Body of pancreas (tissue), 4 donors: ENCODE measurements around the gene ING4. TPM values are rescaled to one million over a fixed set of nuclear protein-coding genes. Genes with fewer than 3 reads are reported as not detected.

Experiments used
- ATAC-seq: fragments of 150-250 bp; one replicate; pipeline ENCODE4 v1.9.1; 2016
- DNase-seq, 4 donors: peaks; one replicate each; pipeline ENCODE4 v3.0.0-alpha.2; 2019
- H3K27ac ChIP-seq, 4 donors: fragments of 200-600 bp; sonication (generic); 1 replicate in 3 of 4; 2 replicates in 1 of 4; pipeline versions ENCODE4 v1.5.1 to v1.6.1; 2016 to 2019; ENCODE audit warnings: mild to moderate bottlenecking in 1 of 4, mixed read lengths in 1 of 4, moderate library complexity in 1 of 4
- H3K27me3 ChIP-seq, 2 donors: fragments of 200-600 bp; sonication (generic); one replicate each; pipeline ENCODE4 v1.6.0; 2016; ENCODE audit warnings: mild to moderate bottlenecking in 1 of 2
- H3K36me3 ChIP-seq, 2 donors: fragments of 200-600 bp; sonication (generic); replicated peaks in 1 of 2; 2 replicates each; pipeline ENCODE4 v1.5.1; 2016; ENCODE audit warnings: low read depth in 2 of 2; ENCODE audit not compliant: insufficient read depth in 1 of 2
- H3K4me1 ChIP-seq: fragments of 200-600 bp; sonication (generic); one replicate; pipeline ENCODE4 v1.6.0; 2016
- H3K4me3 ChIP-seq, 2 donors: fragments of 200-600 bp; sonication (generic); 1 replicate in 1 of 2; 2 replicates in 1 of 2; pipeline ENCODE4 v1.5.1; 2016 to 2019
- H3K9me3 ChIP-seq, 3 donors: fragments of 200-600 bp; sonication (generic); 1 replicate in 2 of 3; 2 replicates in 1 of 3; pipeline ENCODE4 v1.5.1; 2016
- CTCF ChIP-seq, 7 experiments: fragments of 450-650 bp in 4 of 7; fragments of 200-600 bp in 3 of 7; sonication (generic) in 3 of 7; IDR thresholded peaks; one replicate each; pipeline ENCODE4 v1.5.1; 2016 to 2019; ENCODE audit warnings: antibody characterized with exemption in 7 of 7
- POLR2A ChIP-seq, 3 donors: fragments of 450-650 bp; IDR thresholded peaks; one replicate each; pipeline ENCODE4 v1.6.1; 2016; ENCODE audit warnings: antibody characterized with exemption in 3 of 3, mild to moderate bottlenecking in 2 of 3
- WGBS, 2 donors: methylation state at CpG; one replicate each; pipeline ENCODE4 v1.1.5; 2017; 5-methylcytosine and 5-hydroxymethylcytosine counted together
- intact Hi-C: fragments of 100-400 bp; cut with DNase I; formaldehyde crosslinking; loops from one replicate; pipeline ENCODE4 v1.15.1; 2023
- small RNA-seq: library from RNA; depleted of rRNA; stranded (forward); fragments of <200 nt; gene quantifications from one replicate; pipeline ENCODE3, GENCODE V24; 2016
- total RNA-seq, 2 donors: library from RNA; depleted of rRNA; stranded (reverse); fragments of >200 nt; gene quantifications; one replicate each; pipeline ENCODE4 v1.1.0, GENCODE V29; 2016

Gene ING4
- total RNA-seq, 2 donors from 2014 or later = 23.3 to 39.9 TPM

DNA sequence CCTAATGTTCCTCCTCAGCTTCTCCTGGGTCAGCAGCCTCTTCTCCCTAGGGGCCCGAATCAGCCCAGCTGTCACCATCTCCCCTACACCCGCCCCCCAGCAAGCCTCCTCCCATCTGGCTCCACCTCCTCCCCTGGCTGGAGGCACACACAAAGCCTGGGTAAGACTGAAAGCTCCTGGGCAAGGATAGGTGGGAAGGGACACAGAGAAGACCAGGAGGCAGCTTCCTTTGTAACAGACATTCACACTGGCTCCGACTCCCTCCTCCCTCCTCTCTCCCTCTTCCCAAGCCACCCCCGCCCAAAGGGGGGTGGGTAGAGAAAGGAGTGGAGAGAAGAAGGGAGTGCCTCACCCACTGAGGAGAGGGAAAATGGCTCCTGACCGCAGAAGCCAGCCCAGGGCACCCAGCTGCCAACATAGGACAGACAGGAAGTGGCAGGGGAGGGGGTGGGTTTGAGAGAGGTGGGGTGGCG lies 59.8 kb downstream of the ING4 start:
- 18 to 28% methylated on average over 5 to 6 of the region's 6 CpGs for WGBS, 2 donors
- intact Hi-C loops = no loop called here
- Histone ChIP-seq H3K4me3 (no peak overlapping the region), H3K27me3 (no peaks in the 10 kb centered on the region), H3K4me1 (peaks cover 39% of the 10 kb centered on the region), H3K36me3 (peaks cover 20 to 35% of the 10 kb centered on the region in 2 donors), H3K27ac (peak overlapping the region in 2 of 4 donors; percentile 24 to 48), H3K9me3 (no peaks in the 10 kb centered on the region)
- ATAC-seq (no peak), DNase-seq (peak; percentile 20 to 40 (median 28))
- no peak for TF ChIP-seq POLR2A (IDR thresholded peaks at IDR 0.05)

DNA sequence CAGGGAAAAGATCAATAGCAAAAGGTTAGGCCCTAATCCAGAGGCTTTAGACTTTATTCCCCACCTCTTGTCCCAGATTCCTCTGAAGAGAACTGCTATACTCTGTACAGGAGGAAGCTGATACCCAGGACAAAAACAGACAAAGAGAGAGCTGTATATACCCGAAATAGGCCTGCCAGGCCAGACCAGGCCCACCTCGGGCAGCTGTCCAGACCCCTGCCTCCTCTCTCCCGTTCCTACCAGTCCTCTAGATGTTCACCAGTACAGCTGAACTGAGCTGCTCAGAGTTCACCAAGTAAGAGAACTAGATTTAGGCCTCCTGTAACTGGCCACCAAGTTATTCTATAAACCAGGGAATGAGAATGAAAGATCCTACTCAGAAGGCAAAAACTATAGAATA lies 60.4 kb downstream of the ING4 start:
- Histone ChIP-seq H3K27ac (no peak overlapping the region), H3K36me3 (peaks cover 22 to 39% of the 10 kb centered on the region in 2 donors), H3K4me1 (peaks cover 39% of the 10 kb centered on the region), H3K27me3 (no peaks in the 10 kb centered on the region), H3K9me3 (no peaks in the 10 kb centered on the region), H3K4me3 (no peak overlapping the region)
- intact Hi-C loops = no loop called here
- ATAC-seq (no peak), DNase-seq (no peak)
- no peak for TF ChIP-seq POLR2A (IDR thresholded peaks at IDR 0.05)
- no peak for TF ChIP-seq CTCF (IDR thresholded peaks at IDR 0.05)
- 53 to 66% methylated on average over 3 of the region's 3 CpGs for WGBS, 2 donors

Small RNA genes lying within 50 kb of the gene (small RNA-seq; reads per million reads assigned to genes)
- gene RNU6-781P = not detected

Other genes starting within 250 kb of the ING4 start
- gene CD27, start 218.2 kb downstream of the ING4 start, total RNA-seq = not detected
- gene TAPBPL, start 211.1 kb downstream of the ING4 start, total RNA-seq = 10 to 100 TPM; 14.5 to 36.3 TPM
- gene VAMP1, start 192.4 kb downstream of the ING4 start, total RNA-seq = 1 to 10 TPM; 2.9 to 5.9 TPM
- gene MRPL51, start 169.9 kb downstream of the ING4 start, total RNA-seq = 10 to 100 TPM; 23.6 to 25.1 TPM
- 10 to 100 TPM in 1 of 2 donors, 1 to 10 TPM in 1; 9.3 to 46.1 TPM for gene NCAPD2, start 169.0 kb downstream of the ING4 start, total RNA-seq
- gene GAPDH, start 128.6 kb downstream of the ING4 start, total RNA-seq = 100 to 1,000 TPM; 311 to 476 TPM
- 10 to 100 TPM; 11.4 to 13.2 TPM for gene IFFO1, start 107.1 kb downstream of the ING4 start, total RNA-seq
- 10 to 100 TPM; 10.9 to 83.1 TPM for gene NOP2, start 94.8 kb downstream of the ING4 start, total RNA-seq
- gene CHD4, start 55.7 kb downstream of the ING4 start, total RNA-seq = 100 to 1,000 TPM; 114 to 122 TPM
- 1 to 10 TPM in 1 of 2 donors, under 1 TPM in 1; 0.66 to 3.6 TPM for gene LPAR5, start 27.2 kb downstream of the ING4 start, total RNA-seq
- gene ACRBP, start 15.7 kb downstream of the ING4 start, total RNA-seq = 1 to 10 TPM in 1 of 2 donors, under 1 TPM in 1; 0.78 to 5.9 TPM
- gene ZNF384, start 26.3 kb upstream of the ING4 start, total RNA-seq = 10 to 100 TPM; 20.0 to 25.4 TPM
- not detected for gene PIANP, start 37.7 kb upstream of the ING4 start, total RNA-seq
- gene COPS7A, start 60.9 kb upstream of the ING4 start, total RNA-seq = 10 to 100 TPM; 20.2 to 27.7 TPM
- 10 to 100 TPM; 59.4 to 76.5 TPM for gene MLF2, start 90.0 kb upstream of the ING4 start, total RNA-seq
- gene PTMS, start 103.2 kb upstream of the ING4 start, total RNA-seq = 100 to 1,000 TPM in 1 of 2 donors, 10 to 100 TPM in 1; 69.5 to 109 TPM
- gene LAG3, start 109.4 kb upstream of the ING4 start, total RNA-seq = not detected
- 1 to 10 TPM; 3.0 to 5.2 TPM for gene CD4, start 126.4 kb upstream of the ING4 start, total RNA-seq
- under 1 TPM in 1 of 2 donors, not detected in 1; 0.78 TPM for gene GPR162, start 158.7 kb upstream of the ING4 start, total RNA-seq
- 10 to 100 TPM; 17.6 to 43.2 TPM for gene P3H3, start 165.3 kb upstream of the ING4 start, total RNA-seq
- gene GNB3, start 177.8 kb upstream of the ING4 start, total RNA-seq = under 1 TPM; 0.33 to 0.52 TPM
- 1 to 10 TPM in 1 of 2 donors, under 1 TPM in 1; 0.52 to 2.3 TPM for gene CDCA3, start 188.2 kb upstream of the ING4 start, total RNA-seq
- gene USP5, start 189.0 kb upstream of the ING4 start, total RNA-seq = 10 to 100 TPM; 18.2 to 60.6 TPM
- 100 to 1,000 TPM; 134 to 152 TPM for gene TPI1, start 204.4 kb upstream of the ING4 start, total RNA-seq
- gene SPSB2, start 210.2 kb upstream of the ING4 start, total RNA-seq = 10 to 100 TPM in 1 of 2 donors, 1 to 10 TPM in 1; 2.6 to 11.9 TPM
- 10 to 100 TPM in 1 of 2 donors, 1 to 10 TPM in 1; 7.0 to 21.1 TPM for gene LRRC23, start 241.7 kb upstream of the ING4 start, total RNA-seq